Neutrophil (primary cell): ENCODE data around the gene SUGCT.

Experiments used
- H3K27ac ChIP-seq: fragments of 200-600 bp; sonication (generic); 2 replicates; pipeline ENCODE4 v1.5.1; 2016; ENCODE audit warnings: mild to moderate bottlenecking, moderate library complexity
- H3K27me3 ChIP-seq: fragments of 200-600 bp; sonication (generic); 2 replicates; pipeline ENCODE4 v1.6.0; 2016; ENCODE audit warnings: mild to moderate bottlenecking
- H3K36me3 ChIP-seq: fragments of 200-600 bp; sonication (generic); 2 replicates; pipeline ENCODE4 v1.5.1; 2017
- H3K4me1 ChIP-seq, 2 experiments: fragments of 200-600 bp in 1 of 2; sonication (generic) in 1 of 2; 1 replicate in 1 of 2; 2 replicates in 1 of 2; pipeline versions ENCODE4 v1.5.1 to v1.6.1; 2013 to 2016; ENCODE audit warnings: low read depth in 1 of 2, low read length in 1 of 2, mild to moderate bottlenecking in 1 of 2, moderate library complexity in 1 of 2; ENCODE audit not compliant: control insufficient read depth in 1 of 2, insufficient read depth in 1 of 2
- H3K4me3 ChIP-seq, 2 experiments: fragments of 200-600 bp in 1 of 2; sonication (generic) in 1 of 2; 1 replicate in 1 of 2; 2 replicates in 1 of 2; pipeline ENCODE4 v1.5.1; 2013 to 2016; ENCODE audit warnings: low read depth in 1 of 2, low read length in 1 of 2, mild to moderate bottlenecking in 1 of 2, moderate library complexity in 1 of 2
- H3K9me3 ChIP-seq: fragments of 200-600 bp; sonication (generic); 2 replicates; pipeline ENCODE4 v1.5.1; 2016
- TF ChIP-seq, protein P1 (sequence below): fragments of 200-600 bp; sonication (generic); IDR thresholded peaks from 2 replicates; pipeline ENCODE4 v1.5.1; 2016; ENCODE audit warnings: antibody characterized with exemption

Gene SUGCT

DNA sequence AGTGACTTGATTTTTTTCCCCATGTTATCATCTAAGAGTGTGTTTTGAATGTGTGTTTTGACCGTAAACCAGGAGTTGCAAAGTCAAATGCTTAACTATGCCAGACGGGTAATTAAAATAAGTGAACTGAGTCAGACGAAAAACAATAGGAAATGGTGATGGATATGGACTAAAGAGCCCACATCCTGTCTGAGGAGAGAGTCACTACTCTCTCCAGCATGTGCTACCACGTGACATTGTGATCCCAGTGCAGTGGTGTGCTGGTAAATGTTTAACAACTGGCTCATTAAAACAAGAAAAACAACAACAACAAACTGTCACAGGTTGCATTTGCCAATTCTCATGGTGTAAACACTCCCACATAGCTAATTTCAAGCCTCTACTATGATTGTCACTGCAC lies 164.3 kb downstream of the SUGCT start:
- TF ChIP-seq, protein P1, sequence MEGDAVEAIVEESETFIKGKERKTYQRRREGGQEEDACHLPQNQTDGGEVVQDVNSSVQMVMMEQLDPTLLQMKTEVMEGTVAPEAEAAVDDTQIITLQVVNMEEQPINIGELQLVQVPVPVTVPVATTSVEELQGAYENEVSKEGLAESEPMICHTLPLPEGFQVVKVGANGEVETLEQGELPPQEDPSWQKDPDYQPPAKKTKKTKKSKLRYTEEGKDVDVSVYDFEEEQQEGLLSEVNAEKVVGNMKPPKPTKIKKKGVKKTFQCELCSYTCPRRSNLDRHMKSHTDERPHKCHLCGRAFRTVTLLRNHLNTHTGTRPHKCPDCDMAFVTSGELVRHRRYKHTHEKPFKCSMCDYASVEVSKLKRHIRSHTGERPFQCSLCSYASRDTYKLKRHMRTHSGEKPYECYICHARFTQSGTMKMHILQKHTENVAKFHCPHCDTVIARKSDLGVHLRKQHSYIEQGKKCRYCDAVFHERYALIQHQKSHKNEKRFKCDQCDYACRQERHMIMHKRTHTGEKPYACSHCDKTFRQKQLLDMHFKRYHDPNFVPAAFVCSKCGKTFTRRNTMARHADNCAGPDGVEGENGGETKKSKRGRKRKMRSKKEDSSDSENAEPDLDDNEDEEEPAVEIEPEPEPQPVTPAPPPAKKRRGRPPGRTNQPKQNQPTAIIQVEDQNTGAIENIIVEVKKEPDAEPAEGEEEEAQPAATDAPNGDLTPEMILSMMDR = no peak
- no peak overlapping the region for H3K4me3 ChIP-seq
- H3K27ac ChIP-seq = no peak overlapping the region
- no peaks in the 10 kb centered on the region for H3K4me1 ChIP-seq
- H3K36me3 ChIP-seq = no peaks in the 10 kb centered on the region
- no peaks in the 10 kb centered on the region for H3K27me3 ChIP-seq
- H3K9me3 ChIP-seq = no peaks in the 10 kb centered on the region

DNA sequence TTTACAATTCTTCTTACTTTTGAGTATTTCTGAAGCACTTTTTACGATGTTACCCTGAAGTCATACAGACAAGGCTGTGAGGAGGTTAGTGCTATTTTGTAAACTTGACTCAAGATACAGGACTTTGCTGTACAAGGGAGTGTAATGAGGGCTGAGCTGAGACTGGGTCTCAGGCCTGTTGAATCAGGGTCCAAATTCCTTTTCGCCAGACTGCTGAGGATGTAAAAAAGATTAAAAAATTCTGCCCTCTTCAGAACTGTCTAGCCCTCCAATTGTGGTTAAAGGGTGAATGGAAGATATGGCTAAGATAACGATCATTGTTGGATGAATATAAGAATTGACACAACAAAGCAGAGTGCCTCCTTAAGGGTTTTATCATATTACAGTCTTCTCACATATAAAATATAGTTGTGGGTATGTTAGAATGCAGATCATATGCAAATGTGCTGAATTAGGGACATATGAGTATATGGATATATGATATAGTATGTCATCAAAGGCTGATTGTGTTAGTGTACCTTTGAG lies 165.4 kb downstream of the SUGCT start:
- H3K27ac ChIP-seq = no peak overlapping the region
- no peak overlapping the region for H3K4me3 ChIP-seq
- H3K9me3 ChIP-seq = no peaks in the 10 kb centered on the region
- H3K36me3 ChIP-seq = no peaks in the 10 kb centered on the region
- TF ChIP-seq, protein P1 = no peak
- no peaks in the 10 kb centered on the region for H3K27me3 ChIP-seq
- no peaks in the 10 kb centered on the region for H3K4me1 ChIP-seq

DNA sequence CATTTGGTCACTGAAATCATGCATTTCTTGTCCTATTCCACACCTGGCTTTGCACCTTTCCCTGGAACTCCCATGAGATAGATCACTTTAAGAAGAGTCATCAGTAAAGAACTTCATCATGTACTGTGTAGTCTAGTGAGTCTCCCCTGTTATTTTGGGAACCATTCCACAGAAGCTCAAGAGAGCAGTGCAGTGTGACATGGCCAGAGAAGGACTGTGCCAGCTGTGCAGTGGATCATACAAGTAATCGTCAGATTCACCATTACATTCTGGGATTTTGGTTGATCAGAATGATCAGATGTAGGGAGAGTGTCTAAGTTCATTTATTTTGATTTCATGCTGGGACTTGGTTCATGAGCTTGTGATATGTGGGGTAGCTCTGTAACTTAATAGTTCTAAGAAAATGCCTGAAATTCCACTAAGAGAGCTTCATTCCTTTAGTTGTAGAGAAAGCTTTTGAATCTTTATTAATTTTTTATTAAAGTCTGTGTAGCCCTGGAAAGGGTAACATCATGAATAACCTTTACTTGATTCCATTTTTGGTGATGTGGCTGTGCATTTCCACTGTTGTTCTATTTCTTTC lies 166.8 kb downstream of the SUGCT start:
- Histone ChIP-seq H3K27ac (no peak overlapping the region), H3K4me3 (no peak overlapping the region), H3K36me3 (no peaks in the 10 kb centered on the region), H3K4me1 (no peaks in the 10 kb centered on the region), H3K9me3 (no peaks in the 10 kb centered on the region), H3K27me3 (no peaks in the 10 kb centered on the region)
- TF ChIP-seq, protein P1 = no peak

DNA sequence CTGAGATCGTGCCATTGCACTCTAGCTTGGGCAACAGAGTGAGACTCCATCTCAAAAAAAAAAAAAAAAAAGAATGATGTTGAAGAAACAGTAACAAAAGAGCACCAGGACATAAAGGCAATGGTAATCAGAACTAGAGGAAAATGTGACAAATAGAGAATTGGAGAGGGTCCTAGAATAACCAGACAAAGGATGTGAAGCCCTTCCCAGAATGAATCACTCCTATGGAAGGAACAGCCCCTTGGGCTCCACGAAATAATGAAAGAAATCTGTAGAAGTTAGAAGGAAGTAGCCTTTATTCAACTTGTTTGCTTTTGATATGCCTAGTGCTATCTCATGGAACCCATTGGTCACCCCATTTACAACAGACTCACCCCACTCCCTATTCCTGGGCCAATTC lies 169.2 kb downstream of the SUGCT start:
- Histone ChIP-seq H3K4me1 (no peaks in the 10 kb centered on the region), H3K4me3 (no peak overlapping the region), H3K9me3 (no peaks in the 10 kb centered on the region), H3K27ac (no peak overlapping the region), H3K27me3 (no peaks in the 10 kb centered on the region), H3K36me3 (no peaks in the 10 kb centered on the region)
- TF ChIP-seq, protein P1 = no peak

DNA sequence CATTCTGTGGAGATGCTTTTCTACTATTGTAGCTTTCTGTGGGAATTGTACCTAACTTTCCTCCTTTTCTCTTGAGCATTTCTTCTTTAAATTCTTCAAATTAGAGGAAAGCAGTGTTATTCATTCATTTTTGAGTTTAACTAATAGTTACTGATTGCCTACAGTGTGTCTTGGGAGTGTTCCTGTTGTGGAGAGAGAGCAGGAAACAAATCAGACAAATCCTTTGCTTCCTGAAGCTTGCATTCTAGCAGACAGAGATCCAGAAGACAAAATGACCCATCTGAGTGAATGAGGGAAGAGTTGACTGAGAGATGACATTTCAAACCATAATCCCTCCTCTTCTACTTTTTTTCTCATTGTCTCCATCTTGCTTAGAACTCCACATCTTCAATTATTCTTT lies 170.4 kb downstream of the SUGCT start:
- Histone ChIP-seq H3K4me1 (no peaks in the 10 kb centered on the region), H3K9me3 (no peaks in the 10 kb centered on the region), H3K27me3 (no peaks in the 10 kb centered on the region), H3K36me3 (no peaks in the 10 kb centered on the region), H3K4me3 (no peak overlapping the region), H3K27ac (no peak overlapping the region)
- TF ChIP-seq, protein P1 = no peak

DNA sequence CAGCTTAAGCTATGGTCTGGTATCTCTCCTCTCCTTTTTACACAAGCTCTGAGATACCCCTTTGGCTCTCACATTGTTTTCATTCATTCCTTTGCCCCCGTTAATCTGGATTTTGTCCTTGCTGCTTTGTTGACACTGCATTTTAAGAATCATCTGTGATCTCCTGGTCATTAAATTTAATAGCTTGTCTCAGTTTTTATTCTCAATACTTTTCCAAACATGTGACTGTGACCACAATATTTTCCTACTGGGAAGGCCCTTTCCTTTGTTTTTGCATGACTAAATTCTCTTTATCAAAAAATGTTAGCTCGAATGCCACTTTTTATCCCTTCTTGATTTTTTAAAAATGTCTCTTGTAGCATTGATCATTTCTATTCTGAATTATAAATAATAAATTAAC lies 171.2 kb downstream of the SUGCT start:
- TF ChIP-seq, protein P1 = no peak
- no peaks in the 10 kb centered on the region for H3K27me3 ChIP-seq
- H3K4me3 ChIP-seq = no peak overlapping the region
- H3K36me3 ChIP-seq = no peaks in the 10 kb centered on the region
- no peaks in the 10 kb centered on the region for H3K9me3 ChIP-seq
- H3K27ac ChIP-seq = no peak overlapping the region
- H3K4me1 ChIP-seq = no peaks in the 10 kb centered on the region
